ENCODE measurements around the gene MYPOP.

The MYPOP gene

GRCh38 chr19:45864629-45865082 lies 37.8 kb downstream of the MYPOP start:
- Histone ChIP-seq H3K4me1 (ENCODE audit: control insufficient read depth, insufficient read depth, low read length) (peaks cover 19% of the 10 kb centered on the region), H3K36me3 (ENCODE audit: control insufficient read depth, insufficient read depth, low read length) (no peaks in the 10 kb centered on the region), H3K27me3 (ENCODE audit: control insufficient read depth, insufficient read depth, low read length) (no peaks in the 10 kb centered on the region), H3K4me3 (ENCODE audit: low read length) (peak overlapping the region; percentile 75), H3K9me3 (ENCODE audit: control insufficient read depth, low read length) (no peaks in the 10 kb centered on the region), H3K9ac (ENCODE audit: low read length) (peak overlapping the region; percentile 88)

- H3K27me3 ChIP-seq (ENCODE audit: control insufficient read depth, insufficient read depth, low read length) = no peaks in the 10 kb centered on the region
- H3K9me3 ChIP-seq (ENCODE audit: control insufficient read depth, low read length) = no peaks in the 10 kb centered on the region
- H3K4me1 ChIP-seq (ENCODE audit: control insufficient read depth, insufficient read depth, low read length) = peaks cover 19% of the 10 kb centered on the region
- no peaks in the 10 kb centered on the region for H3K36me3 ChIP-seq (ENCODE audit: control insufficient read depth, insufficient read depth, low read length)
- H3K9ac ChIP-seq (ENCODE audit: low read length) = peak within 1 kb of the TSS; percentile 88
- peak within 1 kb of the TSS; percentile 75 for H3K4me3 ChIP-seq (ENCODE audit: low read length)
Observed at GRCh38 chr19:45863840-45864628, 38.4 kb downstream of the MYPOP start, which contains the start of gene FOXA3. TSS of gene FOXA3 (plus strand) at chr19:45864326. CDS start at chr19:45864457, 131 bp downstream.

- Histone ChIP-seq H3K36me3 (ENCODE audit: control insufficient read depth, insufficient read depth, low read length) (no peaks in the 10 kb centered on the region), H3K9me3 (ENCODE audit: control insufficient read depth, low read length) (no peaks in the 10 kb centered on the region), H3K9ac (ENCODE audit: low read length) (peak overlapping the region; percentile 88), H3K4me3 (ENCODE audit: low read length) (peak overlapping the region; percentile 46), H3K27me3 (ENCODE audit: control insufficient read depth, insufficient read depth, low read length) (no peaks in the 10 kb centered on the region), H3K4me1 (ENCODE audit: control insufficient read depth, insufficient read depth, low read length) (peaks cover 19% of the 10 kb centered on the region)
Observed at GRCh38 chr19:45863335-45863839, 39.0 kb downstream of the MYPOP start.

- Histone ChIP-seq H3K4me1 (ENCODE audit: control insufficient read depth, insufficient read depth, low read length) (peaks cover 16% of the 10 kb centered on the region), H3K36me3 (ENCODE audit: control insufficient read depth, insufficient read depth, low read length) (no peaks in the 10 kb centered on the region), H3K9me3 (ENCODE audit: control insufficient read depth, low read length) (no peaks in the 10 kb centered on the region), H3K27me3 (ENCODE audit: control insufficient read depth, insufficient read depth, low read length) (no peaks in the 10 kb centered on the region), H3K9ac (ENCODE audit: low read length) (peak within 1 kb of the TSS; percentile 88), H3K4me3 (ENCODE audit: low read length) (peak within 1 kb of the TSS; percentile 46)
Observed at GRCh38 chr19:45862564-45863334, 39.7 kb downstream of the MYPOP start, which contains the start of gene SYMPK. TSS of gene SYMPK (minus strand) at chr19:45863147. CDS start at chr19:45854495, 8,652 bp downstream.

- peaks cover 14% of the 10 kb centered on the region for H3K4me1 ChIP-seq (ENCODE audit: control insufficient read depth, insufficient read depth, low read length)
- no peaks in the 10 kb centered on the region for H3K36me3 ChIP-seq (ENCODE audit: control insufficient read depth, insufficient read depth, low read length)
- no peaks in the 10 kb centered on the region for H3K27me3 ChIP-seq (ENCODE audit: control insufficient read depth, insufficient read depth, low read length)
- no peaks in the 10 kb centered on the region for H3K9me3 ChIP-seq (ENCODE audit: control insufficient read depth, low read length)
- peak overlapping the region; percentile 38 for H3K4me3 ChIP-seq (ENCODE audit: low read length)
- peak overlapping the region; percentile 75 for H3K9ac ChIP-seq (ENCODE audit: low read length)
Observed at GRCh38 chr19:45862271-45862563, 40.2 kb downstream of the MYPOP start.

GRCh38 chr19:45860359-45861259 lies 41.8 kb downstream of the MYPOP start:
- Histone ChIP-seq H3K27me3 (ENCODE audit: control insufficient read depth, insufficient read depth, low read length) (no peaks in the 10 kb centered on the region), H3K36me3 (ENCODE audit: control insufficient read depth, insufficient read depth, low read length) (no peaks in the 10 kb centered on the region), H3K9ac (ENCODE audit: low read length) (no peak overlapping the region), H3K9me3 (ENCODE audit: control insufficient read depth, low read length) (no peaks in the 10 kb centered on the region), H3K4me1 (ENCODE audit: control insufficient read depth, insufficient read depth, low read length) (peaks cover 14% of the 10 kb centered on the region), H3K4me3 (ENCODE audit: low read length) (no peak overlapping the region)

GRCh38 chr19:45854167-45854778 lies 48.1 kb downstream of the MYPOP start:
- no peak overlapping the region for H3K4me3 ChIP-seq (ENCODE audit: low read length)
- H3K36me3 ChIP-seq (ENCODE audit: control insufficient read depth, insufficient read depth, low read length) = peaks cover 4% of the 10 kb centered on the region
- H3K27me3 ChIP-seq (ENCODE audit: control insufficient read depth, insufficient read depth, low read length) = no peaks in the 10 kb centered on the region
- no peaks in the 10 kb centered on the region for H3K4me1 ChIP-seq (ENCODE audit: control insufficient read depth, insufficient read depth, low read length)
- H3K9ac ChIP-seq (ENCODE audit: low read length) = no peak overlapping the region
- no peaks in the 10 kb centered on the region for H3K9me3 ChIP-seq (ENCODE audit: control insufficient read depth, low read length)

GRCh38 chr19:45852983-45853382 lies 49.4 kb downstream of the MYPOP start:
- Histone ChIP-seq H3K27me3 (ENCODE audit: control insufficient read depth, insufficient read depth, low read length) (no peaks in the 10 kb centered on the region), H3K36me3 (ENCODE audit: control insufficient read depth, insufficient read depth, low read length) (peaks cover 11% of the 10 kb centered on the region), H3K9me3 (ENCODE audit: control insufficient read depth, low read length) (no peaks in the 10 kb centered on the region), H3K4me1 (ENCODE audit: control insufficient read depth, insufficient read depth, low read length) (no peaks in the 10 kb centered on the region), H3K4me3 (ENCODE audit: low read length) (no peak overlapping the region), H3K9ac (ENCODE audit: low read length) (no peak overlapping the region)

GRCh38 chr19:45852145-45852750 lies 50.2 kb downstream of the MYPOP start:
- no peak overlapping the region for H3K4me3 ChIP-seq (ENCODE audit: low read length)
- H3K4me1 ChIP-seq (ENCODE audit: control insufficient read depth, insufficient read depth, low read length) = no peaks in the 10 kb centered on the region
- peaks cover 16% of the 10 kb centered on the region for H3K36me3 ChIP-seq (ENCODE audit: control insufficient read depth, insufficient read depth, low read length)

GRCh38 chr19:45848922-45849321 lies 53.5 kb downstream of the MYPOP start:
- peaks cover 12% of the 10 kb centered on the region for H3K36me3 ChIP-seq (ENCODE audit: control insufficient read depth, insufficient read depth, low read length)

More at GRCh38 chr19:45852145-45852750, 50.2 kb downstream of the MYPOP start:
- H3K9me3 ChIP-seq (ENCODE audit: control insufficient read depth, low read length) = no peaks in the 10 kb centered on the region
- no peaks in the 10 kb centered on the region for H3K27me3 ChIP-seq (ENCODE audit: control insufficient read depth, insufficient read depth, low read length)
- H3K9ac ChIP-seq (ENCODE audit: low read length) = no peak overlapping the region

GRCh38 chr19:45847663-45848062 lies 54.8 kb downstream of the MYPOP start:
- H3K4me1 ChIP-seq (ENCODE audit: control insufficient read depth, insufficient read depth, low read length) = no peaks in the 10 kb centered on the region
- H3K36me3 ChIP-seq (ENCODE audit: control insufficient read depth, insufficient read depth, low read length) = peaks cover 12% of the 10 kb centered on the region
- H3K27me3 ChIP-seq (ENCODE audit: control insufficient read depth, insufficient read depth, low read length) = no peaks in the 10 kb centered on the region
- no peak overlapping the region for H3K4me3 ChIP-seq (ENCODE audit: low read length)
- H3K9me3 ChIP-seq (ENCODE audit: control insufficient read depth, low read length) = no peaks in the 10 kb centered on the region
- H3K9ac ChIP-seq (ENCODE audit: low read length) = no peak overlapping the region

More at GRCh38 chr19:45848922-45849321, 53.5 kb downstream of the MYPOP start:
- Histone ChIP-seq H3K9me3 (ENCODE audit: control insufficient read depth, low read length) (no peaks in the 10 kb centered on the region), H3K4me3 (ENCODE audit: low read length) (no peak overlapping the region), H3K9ac (ENCODE audit: low read length) (no peak overlapping the region), H3K4me1 (ENCODE audit: control insufficient read depth, insufficient read depth, low read length) (no peaks in the 10 kb centered on the region), H3K27me3 (ENCODE audit: control insufficient read depth, insufficient read depth, low read length) (no peaks in the 10 kb centered on the region)
